ENCODE results near the gene GRIN3A.

GRCh38 chr9:101536938-101537337, 201.5 kb downstream of the GRIN3A start:
- TF ChIP-seq CTCF (IDR thresholded peaks at IDR 0.05) (no peak), POLR2A (IDR thresholded peaks at IDR 0.05) (no peak), POLR2AphosphoS5 (IDR thresholded peaks at IDR 0.05) (no peak), EP300 (IDR thresholded peaks at IDR 0.05) (no peak)
